Measurements from ENCODE around the gene BROX. TPM values are rescaled to one million over a fixed set of nuclear protein-coding genes. Genes with fewer than 3 reads are reported as not detected.

BROX gene
- polyA plus RNA-seq, 2 of the 4 experiments (the other 2 are of a cell fraction): 9.9 to 20.1 TPM

- FAIRE-seq: no peak
- Histone ChIP-seq H3K4me1 (no peaks in the 10 kb centered on the region), H3K27ac (no peak overlapping the region), H3K9me3 (no peaks in the 10 kb centered on the region), H3K4me3 (no peak overlapping the region), H3K4me2 (no peak overlapping the region)
- CTCF ChIA-PET: interaction anchor here (1.2 kb wide), 1 partner anchor 9 kb away, joined by 3 read pairs; no protein-coding TSS in a partner anchor
- WGBS (ENCODE audit: missing lambda C conversion rate): 87% methylated on average over 5 of the region's 5 CpGs
- POLR2A ChIA-PET: no interaction called here
- ATAC-seq: no peak
- TF ChIP-seq CTCF (IDR thresholded peaks at IDR 0.05): no peak
- no peak for TF ChIP-seq JUN (IDR thresholded peaks at IDR 0.05)
- no peak for TF ChIP-seq E2F6 (IDR thresholded peaks at IDR 0.05; ENCODE audit: borderline replicate concordance, low read depth)
- no peak for TF ChIP-seq NR3C1 (IDR thresholded peaks at IDR 0.05)
- no peak for TF ChIP-seq SREBF2 (IDR thresholded peaks at IDR 0.05)
- TF ChIP-seq ZC3H11A (IDR thresholded peaks at IDR 0.05): no peak
- no peak for TF ChIP-seq CBX2 (IDR thresholded peaks at IDR 0.05; ENCODE audit: borderline replicate concordance, low read depth)
- no peak for TF ChIP-seq MAZ (IDR thresholded peaks at IDR 0.05; ENCODE audit: borderline replicate concordance, low read depth, low read length)
- TF ChIP-seq, protein P1, sequence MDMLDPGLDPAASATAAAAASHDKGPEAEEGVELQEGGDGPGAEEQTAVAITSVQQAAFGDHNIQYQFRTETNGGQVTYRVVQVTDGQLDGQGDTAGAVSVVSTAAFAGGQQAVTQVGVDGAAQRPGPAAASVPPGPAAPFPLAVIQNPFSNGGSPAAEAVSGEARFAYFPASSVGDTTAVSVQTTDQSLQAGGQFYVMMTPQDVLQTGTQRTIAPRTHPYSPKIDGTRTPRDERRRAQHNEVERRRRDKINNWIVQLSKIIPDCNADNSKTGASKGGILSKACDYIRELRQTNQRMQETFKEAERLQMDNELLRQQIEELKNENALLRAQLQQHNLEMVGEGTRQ (IDR thresholded peaks at IDR 0.05): no peak
- TF ChIP-seq HDAC2 (IDR thresholded peaks at IDR 0.05): no peak
- TF ChIP-seq PHF8 (IDR thresholded peaks at IDR 0.05; ENCODE audit: borderline replicate concordance, low read depth): no peak
- DNase-seq (ENCODE audit: low read depth in 1 of 2, low spot score in 1 of 2): no peak
These were observed 17.4 kb upstream of the BROX start for GRCh38 chr1:222694927-222695326.

DNA sequence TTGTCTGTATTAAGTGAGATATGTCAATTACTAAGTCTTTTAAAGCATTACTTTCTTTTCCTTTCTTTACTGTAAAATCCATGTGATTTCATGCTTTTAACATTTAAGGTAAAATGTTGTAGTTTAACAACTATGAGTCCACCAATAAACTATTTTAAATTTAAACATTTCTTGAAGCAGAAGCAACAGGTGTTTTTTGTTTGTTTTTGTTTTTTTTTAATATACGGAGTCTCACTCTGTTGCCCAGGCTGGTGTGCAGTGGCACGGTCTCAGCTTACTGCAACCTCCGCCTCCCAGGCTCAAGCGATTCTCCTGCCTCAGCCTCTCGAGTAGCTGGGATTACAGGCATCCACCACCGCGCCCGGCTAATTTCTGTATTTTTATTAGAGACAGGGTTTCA, 15.6 kb upstream of the BROX start:
- DNase-seq (ENCODE audit: low read depth in 1 of 2, low spot score in 1 of 2) (no peak), FAIRE-seq (no peak), ATAC-seq (no peak)
- Histone ChIP-seq H3K27ac (no peak overlapping the region), H3K4me3 (no peak overlapping the region), H3K4me2 (no peak overlapping the region), H3K4me1 (no peaks in the 10 kb centered on the region), H3K9me3 (no peaks in the 10 kb centered on the region)
- ChIA-PET POLR2A (no interaction called here), CTCF (interaction anchor here (1.3 to 1.6 kb wide), 3 partner anchors 9 to 16 kb away, joined by 3 to 5 read pairs (median 4); partner anchors contain the start of genes AIDA and BROX)
- no peak for TF ChIP-seq BCL3 (IDR thresholded peaks at IDR 0.05)
- WGBS (ENCODE audit: missing lambda C conversion rate): 96% methylated on average over 8 of the region's 8 CpGs

- POLR2A ChIA-PET: no interaction called here
- DNase-seq (ENCODE audit: low read depth in 1 of 2, low spot score in 1 of 2) (no peak), ATAC-seq (no peak), FAIRE-seq (no peak)
- TF ChIP-seq KDM1A (IDR thresholded peaks at IDR 0.05; ENCODE audit: low read depth) (no peak), NPAS2 (CRISPR knock-in tag; IDR thresholded peaks at IDR 0.05; ENCODE audit: borderline replicate concordance) (no peak), RCOR1 (IDR thresholded peaks at IDR 0.05; ENCODE audit: low read depth, low read length) (no peak), MAFK (IDR thresholded peaks at IDR 0.05; ENCODE audit: partially characterized antibody) (no peak), TP53 (CRISPR knock-in tag; IDR thresholded peaks at IDR 0.05) (no peak), NFE2L2 (conservative IDR thresholded peaks at IDR 0.05; ENCODE audit: low read length) (no peak), HOXA7 (CRISPR knock-in tag; IDR thresholded peaks at IDR 0.05) (no peak), BHLHE40 (IDR thresholded peaks at IDR 0.05; ENCODE audit: low read depth, low read length) (no peak), PBX3 (IDR thresholded peaks at IDR 0.05) (no peak)
- WGBS (ENCODE audit: missing lambda C conversion rate): 74% methylated on average over 2 of the region's 2 CpGs
- CTCF ChIA-PET: interaction anchor here (0.6 to 1.9 kb wide), 5 partner anchors 9 to 1427 kb away, joined by 3 to 5 read pairs (median 4); partner anchors contain the start of genes AIDA and BROX
- H3K4me2 ChIP-seq: no peak overlapping the region
- H3K9me3 ChIP-seq: no peaks in the 10 kb centered on the region
- no peaks in the 10 kb centered on the region for H3K4me1 ChIP-seq
- no peak overlapping the region for H3K27ac ChIP-seq
- H3K4me3 ChIP-seq: no peak overlapping the region
These were observed 15.2 kb upstream of the BROX start for GRCh38 chr1:222697203-222697602.
